IPS-NIHi11 (cell line): ENCODE results near the gene PCGF6.
"Not testable (repeated sequence)": the region's sequence is repeated elsewhere in the genome, so short reads cannot be mapped to it uniquely, and the experiment has no call there.

Experiments used
- DNase-seq: peaks from one replicate; pipeline ENCODE4 v3.0.0; 2012; ENCODE audit warnings: mixed read lengths, low spot score

The PCGF6 gene, protein sequence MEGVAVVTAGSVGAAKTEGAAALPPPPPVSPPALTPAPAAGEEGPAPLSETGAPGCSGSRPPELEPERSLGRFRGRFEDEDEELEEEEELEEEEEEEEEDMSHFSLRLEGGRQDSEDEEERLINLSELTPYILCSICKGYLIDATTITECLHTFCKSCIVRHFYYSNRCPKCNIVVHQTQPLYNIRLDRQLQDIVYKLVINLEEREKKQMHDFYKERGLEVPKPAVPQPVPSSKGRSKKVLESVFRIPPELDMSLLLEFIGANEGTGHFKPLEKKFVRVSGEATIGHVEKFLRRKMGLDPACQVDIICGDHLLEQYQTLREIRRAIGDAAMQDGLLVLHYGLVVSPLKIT

DNA sequence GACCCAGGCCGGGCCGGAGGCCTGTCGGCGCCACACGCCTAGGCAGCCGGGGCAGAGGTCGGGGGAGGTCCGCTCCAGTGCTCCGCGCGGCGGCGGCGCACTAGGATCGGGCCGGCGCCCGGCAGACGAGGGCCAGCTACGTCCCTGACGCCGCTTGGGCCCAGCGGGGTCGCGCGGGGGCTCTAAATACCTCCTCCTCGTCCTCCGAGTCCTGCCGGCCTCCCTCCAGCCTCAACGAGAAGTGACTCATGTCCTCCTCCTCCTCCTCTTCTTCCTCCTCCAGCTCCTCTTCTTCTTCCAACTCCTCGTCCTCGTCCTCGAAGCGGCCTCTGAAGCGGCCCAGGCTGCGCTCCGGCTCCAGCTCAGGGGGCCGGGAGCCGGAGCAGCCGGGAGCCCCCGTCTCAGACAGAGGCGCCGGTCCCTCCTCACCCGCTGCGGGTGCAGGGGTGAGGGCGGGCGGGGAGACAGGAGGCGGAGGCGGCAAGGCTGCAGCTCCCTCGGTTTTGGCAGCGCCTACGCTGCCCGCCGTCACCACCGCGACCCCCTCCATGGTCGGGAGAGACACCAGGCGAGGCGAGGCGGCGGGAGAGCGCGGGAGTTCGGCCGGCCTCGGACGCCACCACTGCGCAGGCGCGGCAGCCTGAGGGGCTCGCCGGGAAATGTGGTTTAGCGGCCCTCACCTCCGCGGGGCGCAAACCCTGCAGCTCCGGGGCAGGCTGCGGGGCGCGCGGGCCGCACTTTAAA, at the start of gene PCGF6:
Gene PCGF6 (minus strand): TSS at position 624 of the 744 bp plus-strand sequence. CDS start 74 bp downstream, at position 550.
- peak; percentile 100 for DNase-seq

- no peak for DNase-seq
Measured at GRCh38 chr10:103397191-103397825, 46.4 kb upstream of the PCGF6 start.

DNA sequence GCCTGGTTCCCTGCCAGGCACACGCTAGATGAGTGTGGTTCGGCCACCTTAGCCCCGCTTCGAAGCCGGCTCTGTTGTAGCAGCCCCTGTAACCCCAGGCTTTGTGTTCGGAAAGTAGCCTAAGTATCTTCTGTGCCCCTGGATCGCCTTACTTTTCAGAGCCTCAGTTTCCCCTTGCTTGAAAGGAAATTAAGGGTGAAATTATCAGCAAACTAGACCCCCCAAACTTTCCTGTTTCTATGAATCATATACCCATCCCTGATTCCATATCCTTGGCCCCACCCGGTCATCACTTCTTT, 45.8 kb upstream of the PCGF6 start:
- DNase-seq = no peak

DNA sequence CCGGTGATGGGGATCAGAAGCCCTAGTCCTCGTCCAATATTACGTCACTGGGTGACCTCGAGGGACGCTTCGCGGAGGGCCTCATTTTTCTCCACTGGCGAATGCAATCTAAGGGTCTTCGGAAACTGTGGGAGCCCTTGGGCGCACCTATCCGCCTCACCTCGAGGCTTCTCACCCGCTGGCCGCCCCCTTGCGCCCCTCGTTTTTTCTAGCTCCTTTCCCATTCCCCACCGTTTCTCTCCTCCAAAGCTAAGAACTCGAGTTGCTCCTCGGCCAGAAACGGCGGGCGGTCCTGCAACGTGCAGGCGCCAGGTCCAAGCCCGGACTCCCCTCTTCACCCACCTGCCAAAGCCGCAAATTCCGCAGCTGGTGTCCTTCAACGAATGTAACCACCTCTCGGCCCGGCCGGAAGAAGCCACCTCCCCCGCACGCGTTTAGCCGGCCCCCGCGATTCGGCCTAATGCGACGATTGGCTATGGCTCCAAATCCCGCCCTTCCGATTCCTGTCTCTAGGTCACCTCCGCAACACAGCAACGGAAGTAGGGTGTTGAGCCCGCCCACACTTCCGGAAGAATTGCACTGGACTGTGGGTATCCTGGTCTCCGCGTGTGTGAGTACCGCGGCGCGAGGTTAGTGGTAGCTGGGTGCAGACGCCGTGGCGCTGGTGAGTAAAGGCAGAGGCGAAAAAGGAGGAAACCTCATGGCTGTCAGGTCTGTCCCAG, 45.3 kb upstream of the PCGF6 start, which contains the start of the genes ATP5MK and PDCD11:
Gene ATP5MK (minus strand): TSS at position 409 of the 722 bp plus-strand sequence. CDS start 4,018 bp downstream, outside the sequence.
Gene PDCD11 (plus strand): TSS at position 560 of the 722 bp plus-strand sequence. CDS start 1,801 bp downstream, outside the sequence.
- peak; percentile 99 for DNase-seq

- peak; percentile 22 for DNase-seq
Measured at GRCh38 chr10:103395754-103396066, 44.8 kb upstream of the PCGF6 start.

DNA sequence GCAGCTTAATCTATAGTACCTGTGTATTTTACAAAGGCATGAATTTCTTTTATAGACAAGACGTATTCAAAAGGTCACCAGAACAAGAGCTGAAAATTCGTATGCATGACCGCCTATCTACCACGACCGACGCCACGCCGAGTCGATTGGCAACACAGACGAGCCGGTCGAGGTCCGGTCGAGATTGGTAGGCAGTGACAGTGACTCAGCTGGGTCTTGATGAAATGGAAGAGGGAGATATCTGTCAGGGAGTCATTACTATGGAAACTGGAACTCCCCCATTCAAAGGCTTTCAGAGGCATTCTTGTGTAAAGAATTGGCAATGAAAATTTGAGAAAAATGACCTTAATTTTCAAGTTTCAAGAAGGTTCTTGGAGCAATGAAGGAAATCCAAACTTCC, 43.2 kb upstream of the PCGF6 start:
- DNase-seq = no peak

GRCh38 chr10:103382769-103383168, 31.8 kb upstream of the PCGF6 start:
- no peak for DNase-seq

DNA sequence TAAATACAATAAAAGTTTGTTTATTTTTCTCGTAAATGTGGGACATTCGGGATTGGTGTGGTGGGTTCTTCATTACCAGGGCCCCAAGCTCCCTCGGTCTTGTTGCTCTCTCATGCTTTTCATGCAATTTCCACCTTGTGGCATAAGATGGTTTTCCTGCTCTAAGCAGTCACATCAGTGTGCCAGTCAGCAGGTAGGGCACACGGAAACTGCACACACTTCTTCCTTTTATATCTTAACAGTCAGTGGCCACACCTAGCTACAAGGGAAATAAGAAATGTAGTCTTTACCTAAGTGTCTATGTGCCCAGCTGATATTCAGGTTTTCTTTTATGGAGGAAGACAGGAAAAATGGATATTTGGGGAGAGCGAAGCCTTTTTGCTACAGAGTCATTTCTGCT, 23.3 kb upstream of the PCGF6 start:
- no peak for DNase-seq

DNA sequence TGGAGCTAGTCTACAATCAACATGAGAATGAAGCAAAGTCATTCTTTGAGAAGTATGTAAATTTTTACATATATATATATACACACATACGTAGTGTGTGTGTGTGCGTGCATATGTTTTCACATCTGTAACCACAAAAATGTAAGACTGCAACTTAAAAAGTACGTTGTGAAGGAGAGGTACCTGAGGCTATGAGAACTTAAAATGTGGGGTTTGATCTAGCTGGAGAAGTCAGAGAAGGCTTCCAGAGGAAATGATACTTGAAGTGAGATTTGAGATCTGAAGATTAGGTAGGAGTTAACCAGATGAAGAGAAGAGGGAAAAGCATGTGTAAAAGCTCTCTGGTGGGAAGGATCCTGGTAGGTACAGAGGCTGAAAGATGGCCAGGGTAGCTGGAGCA, 22.6 kb upstream of the PCGF6 start:
- no peak for DNase-seq

GRCh38 chr10:103367782-103368518, 17.0 kb upstream of the PCGF6 start, which contains the start of gene TAF5:
Gene TAF5 (plus strand): TSS chr10:103367976. CDS start chr10:103367990, 14 bp downstream.
- peak; percentile 92 for DNase-seq

DNA sequence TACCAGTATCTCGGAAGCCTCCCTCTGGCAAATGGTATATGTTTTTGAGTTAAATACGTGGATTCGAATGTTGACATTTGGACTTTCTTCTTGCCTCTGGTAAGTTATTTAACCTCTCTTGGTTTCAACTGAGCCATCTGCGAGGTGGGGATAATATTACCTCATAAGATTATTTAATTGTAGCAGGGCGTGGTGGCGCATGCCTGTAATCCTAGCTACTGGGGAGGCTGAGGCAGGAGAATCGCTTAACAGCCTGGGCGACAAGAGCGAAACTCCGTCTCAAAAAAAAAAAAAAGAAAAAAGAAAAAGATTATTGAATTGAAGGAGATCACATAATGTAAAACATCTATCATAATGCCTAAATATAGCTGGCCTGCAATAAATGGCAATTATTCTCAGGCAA, 16.4 kb upstream of the PCGF6 start:
- DNase-seq = no peak

GRCh38 chr10:103360791-103361190, 9.9 kb upstream of the PCGF6 start:
- DNase-seq = not testable (repeated sequence)

DNA sequence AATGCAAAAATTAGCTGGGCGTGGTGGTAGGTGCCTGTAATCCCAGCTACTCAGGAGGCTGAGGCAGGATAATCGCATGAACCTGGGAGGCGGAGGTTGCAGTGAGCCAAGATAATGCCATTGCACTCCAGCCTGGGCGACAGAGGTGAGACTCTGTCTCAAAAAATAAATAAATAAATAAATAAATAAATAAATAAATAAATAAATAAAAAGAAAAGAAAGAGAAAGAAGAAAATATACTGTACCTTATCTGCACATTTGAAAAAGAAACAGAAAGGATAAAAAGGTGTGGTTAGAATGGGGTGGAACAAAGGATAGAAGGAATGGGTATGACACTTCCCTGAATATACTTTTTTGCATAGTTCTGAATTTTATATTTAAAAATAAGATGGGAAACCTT, 8.6 kb upstream of the PCGF6 start:
- DNase-seq = not testable (repeated sequence)

- DNase-seq = no peak
Measured at GRCh38 chr10:103355906-103356599, 5.1 kb upstream of the PCGF6 start.

GRCh38 chr10:103354567-103354966, 3.6 kb upstream of the PCGF6 start:
- DNase-seq = not testable (repeated sequence)

- DNase-seq = no peak
Measured at GRCh38 chr10:103353281-103353680, 2.3 kb upstream of the PCGF6 start.

- DNase-seq = no peak
Measured at GRCh38 chr10:103350175-103350516, 794 bp downstream of the PCGF6 start.

DNA sequence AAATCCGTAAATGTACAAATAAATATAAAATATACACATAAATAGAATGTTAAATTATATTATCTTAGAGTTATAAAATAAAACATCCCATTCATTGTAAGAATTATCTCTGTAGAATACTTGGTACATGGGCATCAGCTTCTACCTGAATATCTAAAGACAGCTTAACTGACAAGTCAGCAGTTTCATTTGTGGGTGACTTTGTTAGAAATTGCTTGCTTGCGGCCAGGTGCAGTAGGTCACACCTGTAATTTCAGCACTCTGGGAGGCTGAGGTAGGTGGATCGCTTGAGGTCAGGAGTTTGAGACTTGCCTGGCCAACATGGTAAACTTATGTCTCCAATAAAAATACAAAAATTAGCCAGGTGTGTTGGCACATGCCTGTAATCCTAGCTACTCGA, 14.6 kb downstream of the PCGF6 start:
- no peak for DNase-seq

- DNase-seq = no peak
Measured at GRCh38 chr10:103334567-103334966, 16.4 kb downstream of the PCGF6 start.

DNA sequence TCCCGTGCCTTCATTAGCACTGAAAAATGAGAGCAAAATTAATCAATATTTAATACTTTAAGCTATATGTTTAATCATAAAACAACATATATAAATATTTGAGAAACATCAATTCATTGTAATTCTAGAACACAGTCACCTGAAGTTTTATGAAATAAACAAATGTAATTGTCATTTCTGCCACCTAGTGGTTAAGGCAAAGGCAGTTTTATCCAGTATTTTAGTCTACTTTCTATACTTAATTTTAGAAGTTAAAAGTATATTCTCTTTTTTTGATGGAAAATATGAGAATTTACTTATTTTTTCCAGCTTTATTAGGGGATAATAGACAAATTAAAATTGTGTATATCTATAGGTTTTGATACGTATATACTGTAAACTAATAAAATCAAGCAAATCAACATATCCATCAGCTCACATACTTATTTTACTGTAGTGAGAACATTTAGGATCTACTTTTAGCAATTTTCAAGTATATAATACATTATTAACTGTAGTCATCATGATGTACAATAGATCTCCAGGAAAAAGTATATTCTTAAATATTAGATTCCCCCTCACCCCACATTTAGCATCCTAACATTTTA, 16.9 kb downstream of the PCGF6 start:
- DNase-seq = peak; percentile 31

DNA sequence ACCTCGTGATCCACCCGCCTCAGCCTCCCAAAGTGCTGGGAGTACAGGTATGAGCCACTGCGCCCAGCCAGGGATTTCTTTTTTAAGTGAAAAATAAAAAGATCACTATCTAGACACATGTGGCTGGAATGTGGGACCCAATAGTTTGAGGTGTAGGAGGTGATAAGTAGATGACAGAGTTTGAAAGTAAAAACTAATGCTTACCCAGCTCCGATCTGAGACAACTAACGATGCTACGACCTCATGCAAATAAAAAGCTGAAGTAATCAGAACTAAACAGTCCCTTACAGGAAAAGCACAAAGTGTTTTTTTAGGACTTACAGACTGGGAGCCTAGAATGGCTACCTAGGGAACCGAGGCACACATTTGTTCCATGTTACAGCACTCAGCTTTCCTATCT, 23.0 kb downstream of the PCGF6 start:
- no peak for DNase-seq
